NCI-H524 (cell line): ENCODE data around the gene FOSL2.
A peak's percentile ranks its signal among the peaks of the same experiment; 100 is the strongest.

Experiments used
- DNase-seq, 2 experiments: peaks; one replicate each; lab custom pipeline; 2025; lab: John Stamatoyannopoulos, UW

FOSL2 gene

GRCh38 chr2:28450901-28451565 lies 58.4 kb downstream of the FOSL2 start:
- DNase-seq, result no peak

DNA sequence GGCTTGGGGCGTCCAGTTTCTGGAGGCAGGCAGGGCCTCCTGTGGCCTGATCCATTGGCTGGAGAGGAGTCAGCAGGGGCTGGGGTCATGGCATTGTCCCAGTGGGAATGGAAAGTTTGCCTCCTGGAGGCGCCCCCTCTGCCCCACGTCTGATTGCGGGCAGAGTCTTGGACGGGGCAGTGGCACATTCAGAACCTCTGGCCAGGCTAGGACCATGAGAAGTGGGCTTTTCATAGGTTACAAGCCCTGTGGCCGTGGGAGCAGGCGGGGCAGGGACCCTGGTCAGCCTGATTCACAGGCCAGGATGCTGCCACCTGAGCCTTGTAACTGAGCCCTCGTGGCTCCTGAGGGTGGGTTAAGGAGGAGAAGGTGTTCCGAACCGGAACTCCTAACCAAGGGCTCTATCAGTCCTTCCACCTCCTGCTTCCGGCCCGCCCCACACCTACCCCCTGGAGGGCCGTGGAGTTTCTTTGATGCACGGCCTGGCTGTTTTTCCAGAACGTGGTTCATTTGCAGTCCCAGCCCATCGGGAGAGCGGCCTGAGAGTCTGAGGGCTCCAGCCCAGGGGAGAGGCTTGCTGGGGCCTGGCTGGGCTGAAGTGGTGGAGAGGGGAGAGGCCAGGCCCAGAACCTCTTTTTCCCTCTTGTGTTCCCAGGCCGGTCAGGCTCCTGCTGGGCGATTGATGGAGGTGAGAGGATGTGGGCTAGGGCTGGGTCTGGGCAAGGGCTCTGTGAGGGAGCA lies 59.3 kb downstream of the FOSL2 start:
- no peak for DNase-seq

- peak; percentile 16 to 50 for DNase-seq
Measured at GRCh38 chr2:28452534-28453081, 60.0 kb downstream of the FOSL2 start.

DNA sequence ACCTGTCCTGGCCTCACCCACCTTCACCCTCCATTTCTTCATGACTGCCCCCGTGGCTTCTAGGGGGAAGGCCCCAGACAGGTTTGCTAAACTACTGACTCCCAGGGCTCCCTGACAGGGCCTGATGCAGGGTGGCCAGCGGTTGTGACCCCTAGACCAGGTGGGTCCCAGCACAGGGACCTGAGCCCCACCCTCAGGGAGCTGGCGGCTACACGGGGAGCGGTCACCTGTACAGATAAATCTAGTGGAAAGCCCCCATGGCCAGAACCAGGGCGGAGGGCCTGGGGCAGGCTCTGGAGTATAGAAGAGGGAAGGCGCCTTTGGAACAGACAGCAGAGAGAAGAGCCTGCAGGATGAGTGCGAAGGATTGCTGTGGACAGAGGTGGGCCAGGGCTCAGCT lies 60.7 kb downstream of the FOSL2 start:
- no peak for DNase-seq

GRCh38 chr2:28454016-28454930 lies 61.6 kb downstream of the FOSL2 start:
- DNase-seq, result no peak

DNA sequence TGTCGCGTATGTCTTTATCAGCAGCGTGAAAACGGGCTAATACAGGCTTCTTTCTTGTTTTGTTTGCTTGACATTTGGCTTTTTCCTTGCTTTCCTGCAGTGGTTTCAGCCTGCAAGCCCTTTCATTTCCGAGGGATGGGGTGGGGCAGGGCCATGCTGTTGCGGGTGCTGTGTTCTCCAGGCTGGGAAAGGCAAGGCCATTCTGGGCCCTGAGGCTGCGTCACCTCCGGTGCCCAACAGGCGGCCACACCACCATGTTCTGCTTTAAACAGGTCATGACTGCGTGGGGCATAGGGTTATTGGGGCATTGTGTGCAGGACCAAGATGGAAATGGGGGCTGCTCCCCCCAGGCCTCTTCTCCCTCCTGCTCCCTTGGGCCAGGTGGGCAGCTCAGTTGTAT lies 64.6 kb downstream of the FOSL2 start:
- DNase-seq, result no peak

GRCh38 chr2:28461056-28461455 lies 68.4 kb downstream of the FOSL2 start:
- DNase-seq, result no peak

DNA sequence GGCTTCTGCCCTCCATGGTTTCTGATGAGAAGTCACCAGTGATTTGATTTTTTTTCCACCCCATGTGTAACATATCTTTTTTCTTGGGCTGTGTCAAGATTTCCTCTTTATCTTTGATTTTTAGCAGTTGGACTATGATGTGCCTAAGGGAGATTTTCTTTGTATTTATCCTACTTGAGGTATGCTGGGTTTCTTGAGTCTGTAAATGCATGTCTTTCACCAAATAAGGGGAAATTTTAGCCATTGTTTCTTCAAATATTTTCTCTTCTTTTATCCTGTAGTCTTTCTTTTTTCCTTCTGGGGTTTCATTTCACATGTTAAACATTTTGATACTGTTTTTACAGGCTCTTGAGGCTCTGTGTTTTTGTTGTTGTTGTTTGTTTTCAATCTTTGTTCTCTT lies 69.5 kb downstream of the FOSL2 start:
- no peak for DNase-seq

- DNase-seq, result no peak
Measured at GRCh38 chr2:28463211-28463816, 70.7 kb downstream of the FOSL2 start.

- DNase-seq, result no peak
Measured at GRCh38 chr2:28463893-28464292, 71.2 kb downstream of the FOSL2 start.

DNA sequence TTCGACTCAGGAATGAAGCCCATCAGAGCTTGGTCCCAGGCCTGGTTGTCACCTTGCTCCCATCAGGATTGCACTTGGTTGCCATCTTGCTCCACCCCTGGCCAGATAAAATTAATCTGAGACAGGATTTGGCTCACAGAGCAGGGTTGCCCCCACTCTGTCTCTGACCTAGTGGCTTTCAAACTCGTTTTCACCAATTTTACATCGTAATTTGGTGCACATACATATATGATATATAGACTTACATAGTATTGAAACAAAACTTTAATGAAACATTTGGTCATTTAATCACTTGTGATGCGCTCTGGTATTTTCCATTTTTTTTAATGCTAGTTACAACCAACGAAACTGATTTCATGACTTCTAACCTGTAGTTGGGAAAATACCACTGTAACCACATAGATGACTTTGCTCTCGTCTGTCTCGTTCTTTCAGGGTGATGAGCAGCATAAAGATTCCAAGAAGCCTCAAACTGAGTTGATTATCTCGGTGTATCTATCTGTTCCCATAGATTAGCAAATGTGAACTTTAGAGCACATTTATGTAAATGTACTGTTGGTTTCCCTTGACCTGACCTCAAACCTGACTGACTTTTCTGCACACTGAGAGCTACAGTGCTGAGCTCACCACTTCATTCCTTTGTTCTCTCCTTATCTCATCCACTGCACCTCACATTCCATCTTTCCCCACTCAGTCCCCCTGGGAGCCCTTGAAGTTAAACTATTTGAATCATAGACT lies 72.7 kb downstream of the FOSL2 start:
- no peak for DNase-seq
